HepG2 (cell line): ENCODE measurements around the gene SLC38A3. TPM values are rescaled to one million over a fixed set of nuclear protein-coding genes. Genes with fewer than 3 reads are reported as not detected.

Source experiments
- ATAC-seq: fragments of 200-7000 bp; cut with Tn5 transposase; 3 replicates; pipeline ENCODE4 v1.9.1; 2020; ENCODE audit warnings: mild to moderate bottlenecking, moderate library complexity
- BruUV-seq: library from RNA; stranded (reverse); fragments of 400-500 nt; replicated peaks from 2 replicates; lab custom pipeline; 2021; lab: Mats Ljungman, UMichigan
- CTCF ChIA-PET: fragments of 300-600 bp; formaldehyde crosslinking; extraction: SDS; loops from one replicate; lab custom pipeline; 2021; ENCODE audit warnings: low total read pairs, inconsistent platforms, low intra/inter-chr PET ratio; lab: Yijun Ruan, JAX
- POLR2A ChIA-PET: fragments of 350-600 bp; sonication (Branson Sonifier 250); formaldehyde crosslinking; loops from one replicate; lab custom pipeline; 2020; ENCODE audit warnings: antibody characterized with exemption, inconsistent platforms; lab: Yijun Ruan, JAX
- DNase-seq: peaks from one replicate; pipeline ENCODE4 v3.0.0-alpha.2; 2015; ENCODE audit warnings: low spot score
- FAIRE-seq: peaks from 3 replicates; lab custom pipeline; 2011; peaks lifted over from hg19 to GRCh38; lab: Jason Lieb, UNC
- H2AFZ ChIP-seq: one replicate; pipeline ENCODE4 v1.6.1; 2011; ENCODE audit warnings: low read length, inconsistent platforms
- H3K27ac ChIP-seq: fragments of 300-600 bp; 3 replicates; pipeline ENCODE4 v1.8.0; 2011; ENCODE audit warnings: mixed run types, mild to moderate bottlenecking, mixed read lengths, low read length, inconsistent platforms; ENCODE audit not compliant: insufficient read depth; ENCODE audit errors: extremely low read length
- H3K27me3 ChIP-seq, 2 experiments: fragments of 200-600 bp in 1 of 2; 2 replicates in 1 of 2; 3 replicates in 1 of 2; pipeline versions ENCODE4 v1.6.0 to v1.8.0; 2011; ENCODE audit warnings: low read length in 2 of 2, mild to moderate bottlenecking in 2 of 2, moderate library complexity in 2 of 2, inconsistent platforms in 1 of 2; ENCODE audit not compliant: insufficient read depth in 2 of 2, control insufficient read depth in 1 of 2
- H3K36me3 ChIP-seq, 2 experiments: fragments of 200-600 bp in 1 of 2; replicated peaks in 1 of 2; 2 replicates in 1 of 2; 3 replicates in 1 of 2; pipeline versions ENCODE4 v1.5.1 to v1.8.0; 2011; ENCODE audit warnings: low read length in 2 of 2, inconsistent platforms in 1 of 2; ENCODE audit not compliant: insufficient read depth in 2 of 2, control insufficient read depth in 1 of 2
- H3K4me1 ChIP-seq: 2 replicates; pipeline ENCODE4 v1.5.1; 2012; ENCODE audit warnings: low read length, inconsistent platforms; ENCODE audit not compliant: insufficient read depth
- H3K4me2 ChIP-seq: 2 replicates; pipeline ENCODE4 v1.6.0; 2011; ENCODE audit warnings: low read depth, low read length, inconsistent platforms
- H3K4me3 ChIP-seq, 3 experiments: fragments of 200-600 bp in 1 of 3; sonication (generic), shearing (Covaris generic) in 1 of 3; replicated peaks in 1 of 3; 2 replicates each; pipeline ENCODE4 v1.5.1; 2011 to 2016; ENCODE audit warnings: low read length in 3 of 3, inconsistent platforms in 2 of 3, low read depth in 2 of 3, mild to moderate bottlenecking in 2 of 3, control low read depth in 1 of 3, mixed read lengths in 1 of 3; ENCODE audit not compliant: insufficient read depth in 1 of 3
- H3K79me2 ChIP-seq: one replicate; pipeline ENCODE4 v1.6.1; 2011; ENCODE audit warnings: low read length, inconsistent platforms; ENCODE audit not compliant: insufficient read depth
- H3K9ac ChIP-seq: 2 replicates; pipeline ENCODE4 v1.6.0; 2011; ENCODE audit warnings: mild to moderate bottlenecking, low read depth, low read length, inconsistent platforms; ENCODE audit not compliant: insufficient read depth
- H3K9me3 ChIP-seq: 2 replicates; pipeline ENCODE4 v1.5.1; 2012; ENCODE audit warnings: mild to moderate bottlenecking, low read length
- H4K20me1 ChIP-seq: 2 replicates; pipeline ENCODE4 v1.6.0; 2011; ENCODE audit warnings: inconsistent platforms, mild to moderate bottlenecking, low read length, moderate library complexity; ENCODE audit not compliant: insufficient read depth
- ARHGAP35 ChIP-seq: sonication (generic); formaldehyde crosslinking; IDR thresholded peaks from 2 replicates; pipeline ENCODE4 v1.9.0; 2022; ENCODE audit warnings: mild to moderate bottlenecking, inconsistent platforms, moderate library complexity, missing genetic modification reagents, borderline replicate concordance
- BRCA1 ChIP-seq: sonication (generic); formaldehyde crosslinking; IDR thresholded peaks from 2 replicates; pipeline ENCODE4 v1.4.0; 2020; ENCODE audit warnings: missing genetic modification reagents
- CHD2 ChIP-seq: IDR thresholded peaks from 2 replicates; pipeline ENCODE4 v1.6.1; 2011; ENCODE audit warnings: low read depth, low read length, improper control_type of control experiment
- MEIS1 ChIP-seq: sonication (generic); formaldehyde crosslinking; IDR thresholded peaks from 2 replicates; pipeline ENCODE4 v1.9.0; 2021; ENCODE audit warnings: mild to moderate bottlenecking, missing genetic modification reagents, moderate library complexity, borderline replicate concordance
- MYC ChIP-seq: sonication (generic); formaldehyde crosslinking; IDR thresholded peaks from 2 replicates; pipeline ENCODE4 v1.9.0; 2021; ENCODE audit warnings: missing genetic modification reagents, borderline replicate concordance
- NFYC ChIP-seq: IDR thresholded peaks from 2 replicates; pipeline ENCODE4 v1.6.1; 2016; ENCODE audit warnings: missing genetic modification reagents, missing compliant biosample characterization
- PHB2 ChIP-seq: fragments of 450-650 bp; IDR thresholded peaks from 2 replicates; pipeline ENCODE4 v1.6.1; 2018; ENCODE audit not compliant: partially characterized antibody
- RCOR2 ChIP-seq: IDR thresholded peaks from 2 replicates; pipeline ENCODE4 v1.6.1; 2016; ENCODE audit warnings: missing biosample characterization, missing genetic modification reagents
- SALL1 ChIP-seq: sonication (generic); formaldehyde crosslinking; IDR thresholded peaks from 2 replicates; pipeline ENCODE4 v1.8.0; 2022; ENCODE audit warnings: mild to moderate bottlenecking, missing genetic modification reagents
- SIN3B ChIP-seq: fragments of 150-350 bp; IDR thresholded peaks from 2 replicates; pipeline ENCODE4 v1.6.1; 2014; ENCODE audit warnings: low read length
- SMYD3 ChIP-seq: sonication (generic); formaldehyde crosslinking; IDR thresholded peaks from 2 replicates; pipeline ENCODE4 v1.8.1; 2023; ENCODE audit warnings: mild to moderate bottlenecking, missing genetic modification reagents
- TBP ChIP-seq: sonication (generic); formaldehyde crosslinking; IDR thresholded peaks from 2 replicates; pipeline ENCODE4 v1.5.0; 2020; ENCODE audit warnings: missing genetic modification reagents
- ZNF256 ChIP-seq: sonication (generic); formaldehyde crosslinking; conservative IDR thresholded peaks from 2 replicates; pipeline ENCODE4 v1.4.0; 2020; ENCODE audit warnings: missing genetic modification reagents
- ZNF30 ChIP-seq: sonication (generic); formaldehyde crosslinking; IDR thresholded peaks from 2 replicates; pipeline ENCODE4 v1.5.0; 2020; ENCODE audit warnings: mild to moderate bottlenecking, missing genetic modification reagents
- ZNF605 ChIP-seq: sonication (generic); formaldehyde crosslinking; IDR thresholded peaks from 2 replicates; pipeline ENCODE4 v1.8.0; 2022; ENCODE audit warnings: mild to moderate bottlenecking, missing genetic modification reagents
- ZNF652 ChIP-seq: IDR thresholded peaks from 2 replicates; pipeline ENCODE4 v1.6.1; 2016; ENCODE audit warnings: low read depth, borderline replicate concordance
- ZSCAN25 ChIP-seq: sonication (generic); formaldehyde crosslinking; IDR thresholded peaks from 2 replicates; pipeline ENCODE4 v1.8.0; 2022; ENCODE audit warnings: mild to moderate bottlenecking, missing genetic modification reagents
- WGBS: methylation state at CpG from one replicate; pipeline ENCODE4 v1.1.6; 2017; ENCODE audit warnings: low lambda C conversion rate; 5-methylcytosine and 5-hydroxymethylcytosine counted together
- in situ Hi-C: cut with HindIII; loops from 2 replicates; pipeline ENCODE4 v1.10.0; 2017; ENCODE audit warnings: low pct_unique_long_range_greater_than_20kb; ENCODE audit not compliant: extremely low pct_ligation_motif_present
- intact Hi-C: fragments of 100-400 bp; cut with micrococcal nuclease; formaldehyde crosslinking; loops from one replicate; pipeline ENCODE4 v1.10.0; 2022; ENCODE audit not compliant: unreplicated experiment
- polyA plus RNA-seq, 8 experiments: library from polyadenylated mRNA; depleted of rRNA in 3 of 8; stranded (reverse) in 7 of 8; unstranded in 1 of 8; fragments of >200 nt; fragmentation: Illumina TruSeq in 4 of 8; extraction: Trizol in 4 of 8; gene quantifications; 2 replicates each; pipeline versions ENCODE4 v1.2.1 to v1.2.3, GENCODE V29; 2011 to 2016; ENCODE audit warnings: low read depth in 4 of 8, missing spikeins in 1 of 8, mixed read lengths in 1 of 8; ENCODE audit not compliant: insufficient read depth in 1 of 8
- total RNA-seq, 5 experiments: library from RNA; depleted of rRNA; stranded (reverse); fragments of >200 nt; fragmentation: Illumina TruSeq; extraction: Trizol; gene quantifications; 2 replicates each; pipeline ENCODE4 v1.2.3, GENCODE V29; 2016; ENCODE audit warnings: low read depth in 1 of 5
- TF ChIP-seq, protein P1 (sequence below): sonication (generic); formaldehyde crosslinking; IDR thresholded peaks from 2 replicates; pipeline ENCODE4 v1.5.1; 2020; ENCODE audit warnings: missing genetic modification reagents, mild to moderate bottlenecking, borderline replicate concordance
- TF ChIP-seq, protein P2 (sequence below): sonication (generic); formaldehyde crosslinking; IDR thresholded peaks from 2 replicates; pipeline ENCODE4 v1.8.0; 2022; ENCODE audit warnings: mild to moderate bottlenecking, missing genetic modification reagents
- TF ChIP-seq, protein P3 (sequence below), 2 experiments: fragments of 450-650 bp in 1 of 2; sonication (generic) in 1 of 2; formaldehyde crosslinking; IDR thresholded peaks; 2 replicates each; pipeline versions ENCODE4 v1.5.0 to v1.8.0; 2020 to 2022; ENCODE audit warnings: mild to moderate bottlenecking in 1 of 2, missing genetic modification reagents in 1 of 2

The SLC38A3 gene
- total and polyA plus RNA-seq, 2 of the 13 experiments (the other 11 are each of a cell fraction or from before 2014, with no cell fraction given): 29.8 to 164 TPM

DNA sequence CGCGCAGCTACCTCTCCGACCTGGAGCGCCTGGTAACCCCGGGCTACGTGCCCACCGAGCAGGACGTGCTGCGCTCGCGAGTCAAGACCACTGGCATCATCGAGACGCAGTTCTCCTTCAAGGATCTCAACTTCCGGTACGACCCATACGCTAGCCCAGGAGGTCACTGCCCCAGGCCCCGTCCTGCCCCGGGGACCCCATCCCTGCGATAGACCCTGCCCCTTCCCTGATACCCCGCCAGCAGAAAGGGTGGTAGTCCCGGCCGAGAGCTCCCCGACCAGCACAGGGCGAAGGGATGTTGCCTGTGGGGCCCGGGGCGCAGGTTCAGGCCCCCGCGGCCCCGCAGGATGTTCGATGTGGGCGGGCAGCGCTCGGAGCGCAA, 11.3 kb upstream of the SLC38A3 start:
- H4K20me1 ChIP-seq: peaks cover 4% of the 10 kb centered on the region
- H3K9ac ChIP-seq: no peak overlapping the region
- peaks cover 54% of the 10 kb centered on the region for H3K4me1 ChIP-seq
- H2AFZ ChIP-seq: no peak overlapping the region
- FAIRE-seq: no peak
- intact Hi-C loops (loop anchor here (5.0 kb wide), 1 partner anchor 79 kb away; no protein-coding TSS in a partner anchor), in situ Hi-C loops (loop anchor here (5.0 to 10.0 kb wide), 2 partner anchors 34 to 81 kb away; partner anchors contain the start of gene LSMEM2)
- H3K27ac ChIP-seq: no peak overlapping the region
- no peak for DNase-seq
- TF ChIP-seq, protein P1, sequence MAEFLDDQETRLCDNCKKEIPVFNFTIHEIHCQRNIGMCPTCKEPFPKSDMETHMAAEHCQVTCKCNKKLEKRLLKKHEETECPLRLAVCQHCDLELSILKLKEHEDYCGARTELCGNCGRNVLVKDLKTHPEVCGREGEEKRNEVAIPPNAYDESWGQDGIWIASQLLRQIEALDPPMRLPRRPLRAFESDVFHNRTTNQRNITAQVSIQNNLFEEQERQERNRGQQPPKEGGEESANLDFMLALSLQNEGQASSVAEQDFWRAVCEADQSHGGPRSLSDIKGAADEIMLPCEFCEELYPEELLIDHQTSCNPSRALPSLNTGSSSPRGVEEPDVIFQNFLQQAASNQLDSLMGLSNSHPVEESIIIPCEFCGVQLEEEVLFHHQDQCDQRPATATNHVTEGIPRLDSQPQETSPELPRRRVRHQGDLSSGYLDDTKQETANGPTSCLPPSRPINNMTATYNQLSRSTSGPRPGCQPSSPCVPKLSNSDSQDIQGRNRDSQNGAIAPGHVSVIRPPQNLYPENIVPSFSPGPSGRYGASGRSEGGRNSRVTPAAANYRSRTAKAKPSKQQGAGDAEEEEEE: no peak
- no peak for TF ChIP-seq ZNF30 (CRISPR knock-in tag)
- TF ChIP-seq ZNF605 (CRISPR knock-in tag): no peak
- no peak for TF ChIP-seq MYC (CRISPR knock-in tag)
- TF ChIP-seq SALL1 (CRISPR knock-in tag): no peak
- TF ChIP-seq, protein P2, sequence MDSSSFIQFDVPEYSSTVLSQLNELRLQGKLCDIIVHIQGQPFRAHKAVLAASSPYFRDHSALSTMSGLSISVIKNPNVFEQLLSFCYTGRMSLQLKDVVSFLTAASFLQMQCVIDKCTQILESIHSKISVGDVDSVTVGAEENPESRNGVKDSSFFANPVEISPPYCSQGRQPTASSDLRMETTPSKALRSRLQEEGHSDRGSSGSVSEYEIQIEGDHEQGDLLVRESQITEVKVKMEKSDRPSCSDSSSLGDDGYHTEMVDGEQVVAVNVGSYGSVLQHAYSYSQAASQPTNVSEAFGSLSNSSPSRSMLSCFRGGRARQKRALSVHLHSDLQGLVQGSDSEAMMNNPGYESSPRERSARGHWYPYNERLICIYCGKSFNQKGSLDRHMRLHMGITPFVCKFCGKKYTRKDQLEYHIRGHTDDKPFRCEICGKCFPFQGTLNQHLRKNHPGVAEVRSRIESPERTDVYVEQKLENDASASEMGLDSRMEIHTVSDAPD (CRISPR knock-in tag): no peak
- TF ChIP-seq RCOR2: no peak
- TF ChIP-seq BRCA1 (CRISPR knock-in tag): no peak
- TF ChIP-seq, protein P3, sequence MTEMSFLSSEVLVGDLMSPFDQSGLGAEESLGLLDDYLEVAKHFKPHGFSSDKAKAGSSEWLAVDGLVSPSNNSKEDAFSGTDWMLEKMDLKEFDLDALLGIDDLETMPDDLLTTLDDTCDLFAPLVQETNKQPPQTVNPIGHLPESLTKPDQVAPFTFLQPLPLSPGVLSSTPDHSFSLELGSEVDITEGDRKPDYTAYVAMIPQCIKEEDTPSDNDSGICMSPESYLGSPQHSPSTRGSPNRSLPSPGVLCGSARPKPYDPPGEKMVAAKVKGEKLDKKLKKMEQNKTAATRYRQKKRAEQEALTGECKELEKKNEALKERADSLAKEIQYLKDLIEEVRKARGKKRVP (CRISPR knock-in tag; IDR thresholded peaks at IDR 0.05): no peak
- no peak for TF ChIP-seq TBP (CRISPR knock-in tag)
- TF ChIP-seq ARHGAP35 (CRISPR knock-in tag): no peak
- TF ChIP-seq ZNF256 (CRISPR knock-in tag): no peak
- no peak for TF ChIP-seq SIN3B
- TF ChIP-seq ZSCAN25 (CRISPR knock-in tag): no peak
- TF ChIP-seq CHD2: no peak
- TF ChIP-seq SMYD3 (CRISPR knock-in tag): no peak
- TF ChIP-seq PHB2: no peak
- no peak for TF ChIP-seq NFYC (CRISPR knock-in tag)
- TF ChIP-seq ZNF652 (CRISPR knock-in tag): no peak
- no peak for TF ChIP-seq MEIS1 (CRISPR knock-in tag)
- TF ChIP-seq, all 625 proteins: peak for 0
- ATAC-seq: no peak
- H3K9me3 ChIP-seq: no peaks in the 10 kb centered on the region
- no peak overlapping the region for H3K4me3 ChIP-seq
- ChIA-PET CTCF (interaction anchor here (1.5 to 4.8 kb wide), 3 partner anchors 18 to 41 kb away, joined by 4 to 265 read pairs (median 15); no protein-coding TSS in a partner anchor), POLR2A (interaction anchor here (3.6 to 4.0 kb wide), 4 partner anchors 14 to 42 kb away, joined by 55 to 844 read pairs (median 214); partner anchors contain the start of genes GNAI2 and SLC38A3)
- H3K79me2 ChIP-seq: no peaks in the 10 kb centered on the region
- no peaks in the 10 kb centered on the region for H3K27me3 ChIP-seq
- no peaks in the 10 kb centered on the region for H3K36me3 ChIP-seq
- no TSS peak for BruUV-seq
- WGBS: 94% methylated on average over 25 of the region's 34 CpGs
- H3K4me2 ChIP-seq: no peak overlapping the region
